GM19351 (cell line): ENCODE measurements around the gene GGTA1.
A peak's percentile ranks its signal among the peaks of the same experiment; 100 is the strongest.
"Not testable (repeated sequence)": the region's sequence is repeated elsewhere in the genome, so short reads cannot be mapped to it uniquely, and the experiment has no call there.

ENCODE experiments used
- ATAC-seq: cut with Tn5 transposase; IDR thresholded peaks from one replicate; pipeline ENCODE4 v1.9.1; 2021; ENCODE audit warnings: mild to moderate bottlenecking, moderate library complexity; ENCODE audit not compliant: unreplicated experiment

Gene GGTA1

DNA sequence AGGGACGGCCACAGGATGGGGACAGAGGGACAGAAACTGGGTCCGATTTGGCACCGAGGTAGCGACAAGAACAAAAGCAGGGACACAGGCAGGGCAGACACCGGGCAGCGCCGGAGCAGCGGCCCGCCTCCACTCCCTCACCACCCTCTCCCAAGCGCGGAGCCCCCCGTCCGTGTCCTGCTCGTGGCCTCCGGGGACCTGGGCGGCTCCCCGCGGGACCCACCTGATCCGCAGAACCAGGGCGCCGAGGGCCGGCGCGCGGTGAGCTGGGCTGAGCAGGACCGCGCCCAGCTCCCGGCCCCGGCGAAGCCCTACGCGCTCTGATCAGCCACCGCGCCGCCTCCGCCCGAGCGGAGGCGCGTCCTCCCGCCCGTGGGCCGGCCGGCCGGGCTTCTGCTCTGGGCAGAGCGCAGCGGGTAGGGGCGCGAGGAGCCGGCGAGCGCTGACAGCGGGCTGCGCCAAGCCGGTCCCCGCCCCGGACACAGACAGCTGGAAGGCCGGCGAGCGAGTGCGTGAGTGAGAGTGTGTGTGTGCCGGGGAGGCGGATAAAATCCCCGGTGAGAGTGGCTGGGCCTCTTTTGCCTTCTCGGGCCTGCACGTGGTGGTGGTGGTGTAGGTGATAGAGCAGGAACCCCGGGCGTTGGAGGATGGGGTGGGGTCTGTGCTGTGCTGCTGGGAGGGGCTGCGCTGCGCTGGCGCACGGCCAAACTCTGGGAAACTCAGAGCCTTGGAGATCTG lies at the start of gene GGTA1:
TSS of gene GGTA1 (minus strand) at position 418 of the 738 bp plus-strand sequence. CDS start 31,922 bp downstream, outside the sequence.
- peak; percentile 35 for ATAC-seq

GRCh38 chr9:121548666-121549065 lies 49.0 kb upstream of the GGTA1 start:
- no peak for ATAC-seq

DNA sequence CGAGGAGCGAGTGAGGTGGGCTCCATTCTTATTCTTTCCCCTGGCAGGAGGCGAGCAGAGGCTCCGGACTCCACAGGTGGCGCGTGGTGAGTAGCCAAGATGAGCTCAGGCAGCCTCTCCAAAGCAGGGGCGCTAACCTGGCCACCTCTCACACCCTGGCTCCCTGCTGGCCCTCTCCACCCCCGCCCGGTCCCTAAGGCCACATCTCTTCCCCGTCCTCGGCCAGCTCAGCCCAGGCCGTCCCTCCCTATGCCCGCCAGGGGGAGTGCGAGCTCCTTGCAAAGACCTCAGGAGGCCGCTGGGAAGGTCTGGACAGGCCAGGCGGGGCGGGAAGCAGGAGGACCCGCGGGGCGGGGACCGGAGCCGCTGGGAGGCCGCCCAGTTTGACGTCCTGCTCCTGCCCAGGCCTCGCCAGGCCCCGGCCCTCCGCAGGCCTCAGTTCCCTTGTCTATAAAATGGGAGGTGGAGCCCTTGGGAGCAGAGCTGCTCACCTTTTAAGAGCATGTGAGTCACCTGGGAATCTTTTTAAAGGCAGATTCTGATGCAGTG lies 46.3 kb upstream of the GGTA1 start:
- ATAC-seq: peak; percentile 90

DNA sequence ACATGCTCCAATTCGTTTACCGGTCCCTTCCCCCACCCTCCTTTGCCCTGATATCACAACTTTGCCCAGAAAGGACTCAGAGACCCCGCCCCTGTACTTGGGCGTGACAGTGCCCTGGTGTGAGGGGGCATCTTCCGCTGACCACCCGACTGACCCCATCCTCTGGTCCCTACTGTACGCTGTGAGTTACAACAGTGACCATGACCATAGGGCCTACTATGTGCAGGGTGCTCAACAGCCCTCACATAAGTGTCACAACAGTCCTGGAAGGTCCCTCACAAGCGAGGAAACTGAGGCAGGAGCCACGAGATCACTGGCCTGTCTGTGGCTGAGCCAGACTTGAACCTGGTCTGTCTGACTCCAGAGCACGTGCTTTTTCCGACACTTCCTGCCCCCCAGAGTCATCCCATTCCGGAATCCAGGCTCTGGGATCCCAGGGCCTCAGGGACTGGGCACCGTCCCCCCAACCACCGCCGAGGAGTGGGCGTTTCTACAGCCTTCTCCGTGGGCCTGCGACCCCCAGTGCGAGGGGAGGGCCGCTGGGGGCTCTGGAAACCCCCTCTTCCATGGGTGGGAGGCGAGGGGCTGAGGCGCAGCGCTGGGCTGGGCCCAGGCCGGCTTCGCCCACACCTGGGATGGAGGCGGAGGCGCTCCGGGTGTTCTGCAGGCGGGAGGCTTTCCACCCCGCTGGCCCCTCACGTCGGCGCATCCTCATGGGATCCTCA lies 45.7 kb upstream of the GGTA1 start:
- no peak for ATAC-seq

GRCh38 chr9:121542025-121542424 lies 42.4 kb upstream of the GGTA1 start:
- ATAC-seq: no peak

- ATAC-seq: no peak
Measured at GRCh38 chr9:121541256-121541655, 41.6 kb upstream of the GGTA1 start.

GRCh38 chr9:121538221-121538620 lies 38.6 kb upstream of the GGTA1 start:
- ATAC-seq: no peak

DNA sequence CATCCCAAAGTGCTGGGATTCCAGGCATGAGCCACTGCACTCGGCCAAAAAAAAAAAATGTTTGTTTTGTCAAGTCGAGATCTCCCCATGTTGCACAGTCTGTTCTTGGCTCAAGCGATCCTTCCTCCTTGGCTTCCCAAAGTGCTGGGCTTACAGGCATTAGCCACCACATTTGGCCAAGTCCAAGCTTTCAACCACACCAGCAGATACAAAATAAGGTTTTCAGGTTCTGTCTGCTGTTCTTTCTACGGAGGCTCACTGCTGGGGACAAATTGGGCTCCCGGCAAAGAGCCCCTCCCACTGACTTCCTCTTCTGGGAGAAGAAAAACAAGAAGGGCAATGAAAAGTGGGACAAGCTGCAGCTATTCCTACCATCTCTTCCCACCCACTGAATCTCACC lies 37.6 kb upstream of the GGTA1 start:
- ATAC-seq: no peak

DNA sequence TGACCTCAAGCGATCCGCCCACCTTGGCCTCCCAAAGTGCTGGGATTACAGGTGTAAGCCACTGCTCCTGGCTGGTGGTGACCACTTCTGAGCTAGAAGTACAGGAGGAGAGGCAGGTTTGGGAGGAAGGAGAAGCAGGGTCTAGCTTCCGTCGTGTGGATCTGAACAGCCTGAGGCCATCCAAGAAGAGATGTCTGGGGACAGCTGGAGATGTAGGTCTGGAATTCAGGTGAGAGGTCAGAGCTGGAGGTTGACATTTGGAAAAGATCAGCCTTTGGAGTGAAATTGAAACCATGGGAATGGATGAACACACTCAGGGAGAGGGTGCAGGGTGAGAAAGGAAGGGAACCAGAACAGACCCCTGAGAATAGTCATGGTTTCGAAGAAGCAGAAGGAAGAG lies 33.2 kb upstream of the GGTA1 start:
- ATAC-seq: no peak

GRCh38 chr9:121529237-121529987 lies 29.8 kb upstream of the GGTA1 start:
- no peak for ATAC-seq

GRCh38 chr9:121528642-121529041 lies 29.0 kb upstream of the GGTA1 start:
- no peak for ATAC-seq

DNA sequence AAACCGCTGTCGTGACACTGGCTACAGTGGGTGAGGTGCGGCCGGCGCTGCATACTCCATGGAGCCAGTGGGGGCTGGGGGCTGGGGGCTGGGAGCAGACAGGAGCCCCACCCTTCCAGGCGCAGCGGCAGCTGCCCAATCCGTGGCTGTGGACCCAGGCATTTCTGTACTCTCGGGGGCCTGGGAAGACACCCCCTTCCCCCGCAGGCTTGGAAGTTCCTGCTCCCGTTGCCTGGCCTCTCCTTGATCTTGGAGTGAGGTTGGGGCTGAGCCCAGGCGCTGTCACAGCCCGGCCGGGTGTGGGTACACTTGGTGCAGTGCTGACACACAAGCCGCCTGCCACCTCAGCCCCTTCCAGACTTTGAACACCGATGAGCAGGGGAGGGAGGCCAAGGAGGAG lies 27.7 kb upstream of the GGTA1 start:
- ATAC-seq: no peak

DNA sequence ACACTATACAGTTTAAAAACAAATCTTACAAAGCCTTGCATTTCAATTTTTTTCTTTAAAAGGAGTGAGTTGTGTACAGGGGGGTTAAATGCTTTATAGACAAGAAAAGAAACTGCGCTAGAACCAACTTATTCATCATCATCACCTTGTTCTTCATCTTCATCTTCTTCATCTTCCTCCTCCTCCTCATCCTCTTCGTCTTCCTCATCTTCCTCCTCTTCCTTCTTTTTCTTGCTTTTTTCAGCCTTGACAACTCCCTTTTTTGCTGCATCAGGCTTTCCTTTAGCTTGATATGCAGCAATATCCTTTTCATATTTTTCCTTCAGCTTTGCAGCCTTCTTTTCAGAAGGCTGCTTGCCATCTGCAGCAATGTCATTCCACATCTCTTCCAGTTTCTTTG lies 20.0 kb upstream of the GGTA1 start:
- not testable (repeated sequence) for ATAC-seq

GRCh38 chr9:121518634-121519033 lies 19.0 kb upstream of the GGTA1 start:
- no peak for ATAC-seq

GRCh38 chr9:121513166-121513565 lies 13.5 kb upstream of the GGTA1 start:
- not testable (repeated sequence) for ATAC-seq

DNA sequence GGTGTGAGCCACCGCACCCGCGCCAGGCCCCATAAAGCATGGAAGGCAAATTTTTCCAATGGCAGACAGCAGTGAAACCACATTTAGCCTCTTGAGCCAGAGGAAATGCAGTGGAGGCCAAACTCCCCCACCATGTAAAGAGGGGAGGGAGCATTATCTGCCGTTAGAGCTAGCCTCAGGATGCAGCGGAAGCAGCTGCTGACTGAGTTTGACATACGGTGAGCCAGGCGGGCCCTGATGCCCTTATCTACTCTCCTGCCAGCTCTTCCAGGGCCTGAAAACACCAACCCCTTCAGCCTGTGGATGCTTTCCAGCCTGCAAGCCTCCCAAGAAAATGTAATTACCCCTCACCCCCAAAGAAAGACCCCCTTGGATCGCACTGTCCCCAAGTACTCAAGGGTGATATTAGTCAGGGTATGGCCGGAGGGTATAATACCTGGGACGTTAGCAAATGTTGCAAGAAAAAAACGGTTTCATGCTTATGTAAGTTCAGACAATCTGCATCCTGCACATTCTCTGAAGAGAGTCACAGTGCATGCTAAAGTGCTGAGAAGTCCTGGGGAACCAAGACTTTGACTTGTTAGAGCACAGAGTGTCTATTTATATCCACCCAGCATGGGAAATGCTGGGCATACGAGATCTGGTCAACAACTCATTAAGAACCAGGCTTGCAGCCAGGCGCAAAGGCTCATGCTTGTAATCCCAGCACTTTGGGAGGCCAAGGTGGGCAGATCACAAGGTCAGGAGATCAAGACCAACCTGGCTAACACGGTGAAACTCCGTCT lies 11.3 kb upstream of the GGTA1 start:
- ATAC-seq: no peak

DNA sequence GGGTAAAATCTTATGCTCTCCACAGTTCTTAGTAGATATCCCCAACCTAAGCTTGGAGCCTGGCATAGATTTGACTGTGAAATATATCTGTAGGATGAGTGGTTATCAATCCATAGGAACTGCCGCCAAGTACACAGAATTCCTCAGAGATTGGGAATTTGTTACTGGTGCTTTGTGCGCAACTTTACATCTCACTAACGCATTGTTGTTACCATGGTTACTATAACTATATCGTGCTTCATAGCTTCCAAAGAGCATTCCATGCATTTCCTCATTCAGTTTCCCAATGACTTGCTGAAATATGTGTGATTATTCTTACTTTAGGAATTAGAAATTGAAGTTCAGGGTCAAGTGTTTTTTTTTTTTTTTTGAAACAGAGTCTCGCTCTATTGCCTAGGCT lies 9.5 kb upstream of the GGTA1 start:
- ATAC-seq: no peak

DNA sequence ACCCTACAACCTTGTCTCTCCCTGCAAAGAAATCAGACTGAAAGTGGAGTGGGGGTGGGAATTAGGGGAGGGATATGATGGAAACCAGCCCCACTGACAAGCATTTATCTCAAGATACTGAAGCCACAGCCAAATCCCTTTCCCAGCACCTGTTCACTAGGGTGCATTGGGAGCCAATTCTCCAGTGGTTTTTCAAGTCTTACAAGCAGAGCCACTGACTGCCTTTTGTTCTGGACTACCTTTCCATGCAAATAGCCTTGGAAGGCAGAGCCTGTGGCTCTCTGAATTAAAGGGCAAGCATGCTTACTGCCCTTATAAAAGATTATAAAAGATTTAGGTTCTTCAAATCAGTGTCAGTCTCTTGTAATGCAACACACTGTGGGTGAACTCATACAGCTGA lies 8.8 kb upstream of the GGTA1 start:
- no peak for ATAC-seq

- no peak for ATAC-seq
Measured at GRCh38 chr9:121505903-121506735, 6.5 kb upstream of the GGTA1 start.

- no peak for ATAC-seq
Measured at GRCh38 chr9:121503444-121503843, 3.8 kb upstream of the GGTA1 start.
